Epithelial cell of esophagus (primary cell): ENCODE measurements around the gene CDK5RAP3.

Experiments
- DNase-seq: peaks from one replicate; pipeline ENCODE4 v3.0.0; 2010; ENCODE audit warnings: low read depth
- H3K4me3 ChIP-seq: 2 replicates; pipeline ENCODE4 v1.5.1; 2011; ENCODE audit warnings: mild to moderate bottlenecking, low read length, control low read depth
- TF ChIP-seq, protein P1 (sequence below): IDR thresholded peaks from 2 replicates; pipeline ENCODE4 v1.5.1; 2011; ENCODE audit warnings: low read depth, mild to moderate bottlenecking, low read length, control low read depth, inconsistent platforms; ENCODE audit not compliant: insufficient read depth; ENCODE audit errors: missing control alignments

Gene CDK5RAP3

GRCh38 chr17:47992216-47992615 lies 21.3 kb downstream of the CDK5RAP3 start:
- TF ChIP-seq, protein P1, sequence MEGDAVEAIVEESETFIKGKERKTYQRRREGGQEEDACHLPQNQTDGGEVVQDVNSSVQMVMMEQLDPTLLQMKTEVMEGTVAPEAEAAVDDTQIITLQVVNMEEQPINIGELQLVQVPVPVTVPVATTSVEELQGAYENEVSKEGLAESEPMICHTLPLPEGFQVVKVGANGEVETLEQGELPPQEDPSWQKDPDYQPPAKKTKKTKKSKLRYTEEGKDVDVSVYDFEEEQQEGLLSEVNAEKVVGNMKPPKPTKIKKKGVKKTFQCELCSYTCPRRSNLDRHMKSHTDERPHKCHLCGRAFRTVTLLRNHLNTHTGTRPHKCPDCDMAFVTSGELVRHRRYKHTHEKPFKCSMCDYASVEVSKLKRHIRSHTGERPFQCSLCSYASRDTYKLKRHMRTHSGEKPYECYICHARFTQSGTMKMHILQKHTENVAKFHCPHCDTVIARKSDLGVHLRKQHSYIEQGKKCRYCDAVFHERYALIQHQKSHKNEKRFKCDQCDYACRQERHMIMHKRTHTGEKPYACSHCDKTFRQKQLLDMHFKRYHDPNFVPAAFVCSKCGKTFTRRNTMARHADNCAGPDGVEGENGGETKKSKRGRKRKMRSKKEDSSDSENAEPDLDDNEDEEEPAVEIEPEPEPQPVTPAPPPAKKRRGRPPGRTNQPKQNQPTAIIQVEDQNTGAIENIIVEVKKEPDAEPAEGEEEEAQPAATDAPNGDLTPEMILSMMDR = no peak
- no peak for DNase-seq
- H3K4me3 ChIP-seq = no peak overlapping the region

DNA sequence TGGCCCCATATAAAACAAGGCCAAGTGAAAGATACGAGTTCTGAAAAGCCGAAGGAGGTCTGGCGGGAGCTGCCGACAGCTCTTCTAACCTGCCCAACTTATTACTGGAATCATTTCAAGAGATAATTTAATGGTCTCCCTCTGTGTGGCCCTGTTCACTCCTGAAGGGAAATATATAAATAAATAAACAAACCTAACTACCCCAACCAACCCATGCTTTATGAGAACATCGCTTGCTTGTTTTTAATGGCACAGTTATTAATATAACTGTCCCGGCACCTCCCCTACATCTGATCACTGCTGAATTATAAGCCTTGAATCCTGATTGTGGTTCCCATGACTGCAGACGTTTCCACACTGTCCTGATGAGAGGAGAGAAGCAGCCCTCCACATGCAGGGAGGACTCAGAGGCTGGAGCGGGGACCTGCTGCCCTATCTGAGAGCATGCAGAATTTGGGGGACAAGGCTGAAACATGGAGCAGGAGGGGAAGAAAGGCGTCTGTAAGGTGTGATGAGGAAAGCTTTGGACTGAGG lies 22.2 kb downstream of the CDK5RAP3 start:
- TF ChIP-seq, protein P1 = no peak
- no peak for DNase-seq

GRCh38 chr17:47993964-47994363 lies 23.1 kb downstream of the CDK5RAP3 start:
- H3K4me3 ChIP-seq = no peak overlapping the region
- TF ChIP-seq, protein P1 = no peak
- DNase-seq = no peak

More for the DNA sequence above, 22.2 kb downstream of the CDK5RAP3 start:
- no peak overlapping the region for H3K4me3 ChIP-seq

- H3K4me3 ChIP-seq = no peak overlapping the region
- TF ChIP-seq, protein P1 = no peak
- DNase-seq = no peak
Measured at GRCh38 chr17:47994724-47995123, 23.8 kb downstream of the CDK5RAP3 start.

- TF ChIP-seq, protein P1 = no peak
- DNase-seq = no peak
Measured at GRCh38 chr17:47995241-47995935, 24.5 kb downstream of the CDK5RAP3 start.

GRCh38 chr17:47996201-47996600 lies 25.3 kb downstream of the CDK5RAP3 start:
- no peak for DNase-seq
- TF ChIP-seq, protein P1 = no peak
- H3K4me3 ChIP-seq = no peak overlapping the region

More at GRCh38 chr17:47995241-47995935, 24.5 kb downstream of the CDK5RAP3 start:
- H3K4me3 ChIP-seq = no peak overlapping the region

GRCh38 chr17:47997586-47997985 lies 26.7 kb downstream of the CDK5RAP3 start:
- H3K4me3 ChIP-seq = no peak overlapping the region
- TF ChIP-seq, protein P1 = no peak
- DNase-seq = no peak
